Endodermal cell (in vitro differentiated cells): ENCODE results near the gene LMF2. TPM values are rescaled to one million over a fixed set of nuclear protein-coding genes. Genes with fewer than 3 reads are reported as not detected.
A peak's percentile ranks its signal among the peaks of the same experiment; 100 is the strongest.

Experiments used
- DNase-seq: peaks from one replicate; pipeline ENCODE4 v3.0.0-alpha.2; 2017
- H3K27ac ChIP-seq: 2 replicates; pipeline ENCODE4 v1.5.1; 2013; ENCODE audit warnings: mild to moderate bottlenecking, low read depth, low read length, moderate library complexity
- H3K27me3 ChIP-seq: 2 replicates; pipeline ENCODE4 v1.6.1; 2013; ENCODE audit warnings: mild to moderate bottlenecking, low read length, moderate library complexity; ENCODE audit not compliant: insufficient read depth, control insufficient read depth, poor library complexity, severe bottlenecking
- H3K36me3 ChIP-seq: 2 replicates; pipeline ENCODE4 v1.7.0; 2013; ENCODE audit warnings: mild to moderate bottlenecking, low read length, moderate library complexity; ENCODE audit not compliant: control insufficient read depth, insufficient read depth
- H3K4me1 ChIP-seq: one replicate; pipeline ENCODE4 v1.7.0; 2013; ENCODE audit warnings: low read length; ENCODE audit not compliant: control insufficient read depth, insufficient read depth
- H3K4me3 ChIP-seq: 2 replicates; pipeline ENCODE4 v1.5.1; 2013; ENCODE audit warnings: mild to moderate bottlenecking, low read length, moderate library complexity
- H3K9ac ChIP-seq: 2 replicates; pipeline ENCODE4 v1.6.1; 2013; ENCODE audit warnings: mild to moderate bottlenecking, low read length, moderate library complexity; ENCODE audit not compliant: poor library complexity, severe bottlenecking; ENCODE audit errors: extremely low read depth
- H3K9me3 ChIP-seq: 2 replicates; pipeline ENCODE4 v1.6.1; 2013; ENCODE audit warnings: mild to moderate bottlenecking, low read length, moderate library complexity; ENCODE audit not compliant: control insufficient read depth
- H3K27ac Mint-ChIP-seq: 2 replicates; pipeline ENCODE4 v1.8.0; 2020; ENCODE audit warnings: mixed read lengths
- H3K27me3 Mint-ChIP-seq: 2 replicates; pipeline ENCODE4 v1.8.0; 2021; ENCODE audit warnings: mild to moderate bottlenecking, mixed read lengths; ENCODE audit not compliant: insufficient read depth
- H3K36me3 Mint-ChIP-seq: 2 replicates; pipeline ENCODE4 v1.8.0; 2020; ENCODE audit warnings: low read depth, mixed read lengths
- H3K4me1 Mint-ChIP-seq: 2 replicates; pipeline ENCODE4 v1.8.0; 2020; ENCODE audit warnings: mixed read lengths
- H3K4me3 Mint-ChIP-seq: 2 replicates; pipeline ENCODE4 v1.8.0; 2020; ENCODE audit warnings: mild to moderate bottlenecking, moderate library complexity, mixed read lengths
- H3K9me3 Mint-ChIP-seq: 2 replicates; pipeline ENCODE4 v1.8.0; 2020; ENCODE audit warnings: mild to moderate bottlenecking, mixed read lengths
- CTCF ChIP-seq: fragments of 200-600 bp; sonication (generic); conservative IDR thresholded peaks from 2 replicates; pipeline ENCODE4 v1.5.0; 2021; ENCODE audit warnings: antibody characterized with exemption, mild to moderate bottlenecking
- WGBS, 2 experiments: methylation state at CpG; one replicate each; pipeline versions ENCODE4 v1.1.5 to v1.1.7; 2013; ENCODE audit warnings: missing lambda C conversion rate in 2 of 2, mixed read lengths in 1 of 2; ENCODE audit not compliant: insufficient coverage in 1 of 2, insufficient read length in 1 of 2; 5-methylcytosine and 5-hydroxymethylcytosine counted together
- total RNA-seq, 2 donors: library from RNA; stranded (reverse); fragmentation: NEBNext Ultra II Directional in 1 of 2; extraction: Animal tissue kit (Norgen Biotek cat#: 25700) in 1 of 2; gene quantifications; 2 replicates in 1 of 2; 3 replicates in 1 of 2; pipeline ENCODE4 v1.2.1, GENCODE V29; 2021

Gene LMF2
- total RNA-seq, 2 donors from 2014 or later: 58.8 to 65.2 TPM

- peak; percentile 10 for TF ChIP-seq CTCF
- Mint-ChIP-seq H3K9me3 (no peaks in the 10 kb centered on the region), H3K4me1 (peaks cover 7% of the 10 kb centered on the region), H3K36me3 (no peaks in the 10 kb centered on the region), H3K4me3 (no peak within 1 kb of the TSS), H3K27ac (no peak within 1 kb of the TSS), H3K27me3 (peaks cover 13% of the 10 kb centered on the region)
- Histone ChIP-seq H3K4me3 (no peak within 1 kb of the TSS), H3K9ac (no peak within 1 kb of the TSS), H3K27me3 (peaks cover 14% of the 10 kb centered on the region), H3K9me3 (no peaks in the 10 kb centered on the region), H3K36me3 (no peaks in the 10 kb centered on the region), H3K27ac (no peak within 1 kb of the TSS), H3K4me1 (no peaks in the 10 kb centered on the region)
- no peak for DNase-seq
- WGBS, 2 experiments: 91 to 96% methylated on average over 10 of the region's 10 CpGs
Measured at GRCh38 chr22:50545522-50546325, 38.2 kb upstream of the LMF2 start, which contains the start of gene KLHDC7B. Gene KLHDC7B, plus strand, starts transcription at chr22:50545899. Its CDS starts 345 bp downstream, at chr22:50546244.

GRCh38 chr22:50544746-50545253 lies 37.3 kb upstream of the LMF2 start:
- H3K36me3 Mint-ChIP-seq: no peaks in the 10 kb centered on the region
- H3K9ac ChIP-seq: no peak overlapping the region
- H3K4me3 ChIP-seq: no peak overlapping the region
- no peaks in the 10 kb centered on the region for H3K4me1 ChIP-seq
- H3K36me3 ChIP-seq: no peaks in the 10 kb centered on the region
- WGBS, 2 experiments: 88 to 100% methylated on average over 3 to 5 of the region's 5 CpGs
- H3K27ac ChIP-seq: no peak overlapping the region
- no peak for TF ChIP-seq CTCF
- H3K27me3 Mint-ChIP-seq: peaks cover 13% of the 10 kb centered on the region
- DNase-seq: no peak
- peaks cover 14% of the 10 kb centered on the region for H3K27me3 ChIP-seq
- H3K9me3 Mint-ChIP-seq: no peaks in the 10 kb centered on the region
- H3K9me3 ChIP-seq: no peaks in the 10 kb centered on the region
- H3K4me3 Mint-ChIP-seq: no peak overlapping the region
- H3K27ac Mint-ChIP-seq: no peak overlapping the region
- peaks cover 8% of the 10 kb centered on the region for H3K4me1 Mint-ChIP-seq

GRCh38 chr22:50544078-50544745 lies 36.7 kb upstream of the LMF2 start:
- peak; percentile 95 for DNase-seq
- Histone ChIP-seq H3K9ac (no peak overlapping the region), H3K4me3 (no peak overlapping the region), H3K4me1 (no peaks in the 10 kb centered on the region), H3K36me3 (no peaks in the 10 kb centered on the region), H3K27me3 (peaks cover 14% of the 10 kb centered on the region), H3K9me3 (no peaks in the 10 kb centered on the region), H3K27ac (no peak overlapping the region)
- WGBS, 2 experiments: 14% methylated on average over 30 to 52 of the region's 52 CpGs
- no peaks in the 10 kb centered on the region for H3K9me3 Mint-ChIP-seq
- no peak overlapping the region for H3K27ac Mint-ChIP-seq
- H3K27me3 Mint-ChIP-seq: peaks cover 13% of the 10 kb centered on the region
- no peaks in the 10 kb centered on the region for H3K36me3 Mint-ChIP-seq
- TF ChIP-seq CTCF: peak; percentile 80
- no peak overlapping the region for H3K4me3 Mint-ChIP-seq
- H3K4me1 Mint-ChIP-seq: peaks cover 8% of the 10 kb centered on the region
